PFSK-1 (cell line): ENCODE results near the gene UFSP1.

Experiments used
- POLR2AphosphoS5 ChIP-seq: IDR thresholded peaks from 2 replicates; pipeline ENCODE4 v1.6.1; 2012; ENCODE audit warnings: low read depth, mild to moderate bottlenecking, control low read depth, low read length, moderate library complexity
- REST ChIP-seq, 2 experiments: IDR thresholded peaks; 2 replicates each; pipeline versions ENCODE4 v1.6.1 to v1.8.0; 2011 to 2012; ENCODE audit warnings: low read depth in 2 of 2, low read length in 2 of 2, control low read depth in 1 of 2, inconsistent platforms in 1 of 2, mild to moderate bottlenecking in 1 of 2, moderate library complexity in 1 of 2; ENCODE audit not compliant: insufficient read depth in 1 of 2
- SIN3A ChIP-seq: IDR thresholded peaks from 2 replicates; pipeline ENCODE4 v1.6.1; 2012; ENCODE audit warnings: mild to moderate bottlenecking, low read length, moderate library complexity, borderline replicate concordance; ENCODE audit not compliant: insufficient read depth
- TAF1 ChIP-seq: IDR thresholded peaks from 2 replicates; pipeline ENCODE4 v1.6.1; 2012; ENCODE audit warnings: low read length, control low read depth, borderline replicate concordance; ENCODE audit not compliant: insufficient read depth

- TF ChIP-seq POLR2AphosphoS5 (no peak), REST (IDR thresholded peaks at IDR 0.05; ENCODE audit: insufficient read depth in 1 of 2, low read depth in 2 of 2, low read length in 2 of 2) (no peak), SIN3A (no peak), TAF1 (no peak)
These were observed 6.6 kb downstream of the UFSP1 start for GRCh38 chr7:100882785-100883526.
